UCSD-AML1 (cell line): ENCODE data around the gene KLHL20.
"Not testable (repeated sequence)": the region's sequence is repeated elsewhere in the genome, so short reads cannot be mapped to it uniquely, and the experiment has no call there.

Experiments
- DNase-seq: peaks from one replicate; lab custom pipeline; 2025; ENCODE audit not compliant: unreplicated experiment; lab: John Stamatoyannopoulos, UW

Gene KLHL20, protein sequence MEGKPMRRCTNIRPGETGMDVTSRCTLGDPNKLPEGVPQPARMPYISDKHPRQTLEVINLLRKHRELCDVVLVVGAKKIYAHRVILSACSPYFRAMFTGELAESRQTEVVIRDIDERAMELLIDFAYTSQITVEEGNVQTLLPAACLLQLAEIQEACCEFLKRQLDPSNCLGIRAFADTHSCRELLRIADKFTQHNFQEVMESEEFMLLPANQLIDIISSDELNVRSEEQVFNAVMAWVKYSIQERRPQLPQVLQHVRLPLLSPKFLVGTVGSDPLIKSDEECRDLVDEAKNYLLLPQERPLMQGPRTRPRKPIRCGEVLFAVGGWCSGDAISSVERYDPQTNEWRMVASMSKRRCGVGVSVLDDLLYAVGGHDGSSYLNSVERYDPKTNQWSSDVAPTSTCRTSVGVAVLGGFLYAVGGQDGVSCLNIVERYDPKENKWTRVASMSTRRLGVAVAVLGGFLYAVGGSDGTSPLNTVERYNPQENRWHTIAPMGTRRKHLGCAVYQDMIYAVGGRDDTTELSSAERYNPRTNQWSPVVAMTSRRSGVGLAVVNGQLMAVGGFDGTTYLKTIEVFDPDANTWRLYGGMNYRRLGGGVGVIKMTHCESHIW

DNA sequence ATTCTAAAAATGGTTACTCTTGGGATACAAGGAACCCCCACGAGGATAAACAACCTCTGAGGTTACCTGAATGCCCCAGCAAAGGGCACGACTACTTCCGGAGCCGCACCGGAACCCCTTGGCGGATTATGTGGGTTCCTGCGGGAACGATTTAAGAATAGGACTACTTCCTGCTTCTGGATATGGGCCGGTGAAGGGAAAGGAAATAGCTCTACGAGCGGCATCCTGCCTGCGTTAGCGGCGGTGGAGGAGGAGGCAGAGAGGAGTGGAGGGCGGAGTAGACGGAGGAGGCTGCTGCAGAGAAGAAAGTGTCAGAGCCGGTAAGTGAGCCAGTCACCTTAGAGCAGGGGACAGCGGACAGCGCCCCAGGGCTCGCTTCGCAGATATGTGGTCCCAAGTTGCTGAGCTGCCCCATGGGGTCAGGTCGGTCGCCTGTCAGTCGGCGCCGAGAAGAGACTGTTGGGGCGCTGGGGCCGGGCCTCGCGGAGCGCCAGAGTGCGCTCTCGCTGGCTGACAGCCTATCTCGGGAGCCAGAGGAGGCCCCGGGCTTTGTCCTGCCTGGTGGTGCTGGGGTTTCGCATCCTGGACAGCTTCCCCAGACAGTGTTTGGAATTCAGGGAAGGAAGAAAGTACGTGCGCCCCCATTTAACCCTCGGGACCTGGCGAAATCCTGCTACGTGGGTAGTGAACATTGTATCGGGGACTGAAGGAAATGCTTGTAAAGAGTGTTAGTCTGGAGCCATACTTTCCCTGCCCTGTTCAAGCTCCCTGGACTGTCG is at the start of gene KLHL20:
Gene KLHL20, plus strand, starts transcription at position 223 of the 779 bp plus-strand sequence. CDS start 1,063 bp downstream, outside the sequence.
- DNase-seq, result peak; percentile 89

DNA sequence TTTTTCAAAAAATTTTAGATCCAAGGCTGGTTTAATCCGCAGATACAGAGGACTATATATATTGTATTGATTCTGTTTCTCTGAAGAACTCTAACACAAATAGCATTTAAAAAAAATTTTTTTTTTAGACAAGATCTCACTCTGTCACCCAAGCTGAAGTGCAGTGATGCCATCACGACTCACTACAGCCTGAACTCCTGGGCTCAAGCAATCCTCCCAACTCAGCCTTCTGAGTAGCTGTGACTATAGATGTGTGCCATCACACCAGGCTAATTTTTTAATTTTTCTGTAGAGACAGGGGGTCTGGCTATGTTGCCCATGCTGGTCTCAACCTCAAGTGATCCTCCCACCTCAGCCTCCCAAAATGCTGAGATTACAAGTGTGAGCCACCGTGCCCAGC is 48.1 kb upstream of the KLHL20 start:
- DNase-seq, result no peak

DNA sequence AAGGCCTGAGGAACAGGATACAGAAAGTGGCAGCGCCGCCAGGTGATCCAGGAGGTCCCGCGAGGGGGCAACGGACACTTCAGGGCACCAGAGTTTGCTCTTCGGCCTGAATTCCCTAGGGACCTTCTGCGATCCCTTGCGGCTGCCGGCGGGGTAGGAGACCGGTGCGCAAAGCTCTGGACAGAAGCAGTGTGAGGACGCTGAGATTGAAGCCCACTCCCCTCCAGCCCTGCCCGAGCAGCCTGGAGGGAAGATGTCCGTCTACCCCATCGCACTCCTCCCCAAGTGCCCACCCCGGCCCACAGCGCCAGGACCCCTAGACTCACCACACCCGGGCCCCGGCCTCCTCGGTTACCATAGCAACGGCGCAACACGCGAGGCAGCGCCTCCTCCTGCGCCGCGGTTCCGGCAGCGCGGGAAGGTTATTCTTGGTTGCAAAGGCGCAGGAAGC is 45.3 kb upstream of the KLHL20 start, which contains the start of gene ANKRD45:
Gene ANKRD45, minus strand, starts transcription at position 361 of the 451 bp plus-strand sequence. CDS start 10,433 bp downstream, outside the sequence.
- DNase-seq, result no peak

DNA sequence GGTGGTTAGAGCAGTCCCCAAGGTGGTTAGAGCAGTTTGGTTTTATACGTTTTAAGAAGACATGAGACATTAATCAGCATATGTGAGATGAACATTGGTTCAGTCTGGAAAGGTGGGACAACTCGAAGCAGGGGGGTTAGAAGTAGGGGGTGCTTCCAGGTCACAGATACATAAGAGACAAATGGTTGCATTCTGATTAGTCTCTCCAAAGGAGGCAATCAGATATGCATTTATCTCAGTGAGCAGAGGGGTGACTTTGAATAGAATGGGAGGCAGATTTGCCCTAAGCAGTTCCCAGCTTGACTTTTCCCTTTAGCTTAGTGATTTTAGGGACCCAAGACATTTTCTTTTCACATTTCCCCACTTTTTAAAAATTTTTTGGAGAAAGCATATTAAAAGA is 40.3 kb upstream of the KLHL20 start:
- not testable (repeated sequence) for DNase-seq

DNA sequence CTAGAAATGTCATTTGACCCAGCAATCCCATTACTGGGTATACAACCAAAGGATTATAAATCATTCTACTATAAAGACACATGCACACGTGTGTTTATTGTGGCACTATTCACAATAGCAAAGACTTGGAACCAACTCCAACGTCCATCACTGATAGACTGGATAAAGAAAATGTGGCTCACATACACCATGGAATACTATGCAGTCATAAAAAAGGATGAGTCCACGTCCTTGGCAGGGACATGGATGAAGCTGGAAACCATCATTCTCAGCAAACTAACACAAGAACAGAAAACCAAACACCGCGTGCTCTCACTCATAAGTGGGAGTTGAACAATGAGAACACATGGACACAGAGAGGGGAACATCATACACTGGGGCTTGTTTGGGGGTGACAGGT is 34.6 kb upstream of the KLHL20 start:
- not testable (repeated sequence) for DNase-seq

DNA sequence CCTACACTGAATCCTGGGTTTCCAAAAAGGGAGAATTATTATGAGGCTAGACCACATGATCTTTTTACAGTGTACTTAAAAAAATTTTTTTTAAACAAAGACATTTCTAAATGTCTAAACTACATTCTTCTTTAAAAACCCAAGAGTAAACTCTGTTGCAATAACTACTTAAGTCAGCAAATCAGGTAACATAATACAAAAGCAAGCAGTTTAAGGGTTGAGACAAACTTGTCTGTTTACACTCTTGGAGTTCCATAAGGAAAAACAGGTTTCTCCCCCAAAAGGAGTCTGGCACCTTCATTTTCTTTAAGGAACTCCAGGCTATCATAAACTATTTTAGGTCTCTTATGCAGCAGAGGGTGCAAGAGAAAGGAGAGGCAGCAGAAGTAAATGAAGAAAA is 32.6 kb upstream of the KLHL20 start:
- DNase-seq, result no peak

DNA sequence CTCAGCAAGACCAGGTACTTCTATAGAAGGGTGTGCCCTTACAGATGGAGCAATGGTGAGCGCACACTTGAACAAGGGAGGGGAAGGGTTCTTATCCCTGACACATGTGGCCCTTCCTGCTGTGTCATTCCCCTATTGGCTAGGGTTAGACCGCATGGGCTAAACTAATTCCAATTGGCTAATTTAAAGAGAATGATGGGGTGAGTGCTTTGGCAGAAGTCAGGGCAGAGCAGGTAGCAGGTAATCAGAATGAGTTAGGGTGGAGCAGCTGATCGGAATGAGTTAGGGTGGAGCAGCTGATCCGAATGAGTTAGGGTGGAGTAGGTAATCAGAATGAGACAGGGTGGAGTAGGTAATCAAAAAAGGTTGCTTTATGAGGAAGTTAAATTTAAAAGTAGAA is 30.9 kb upstream of the KLHL20 start:
- not testable (repeated sequence) for DNase-seq

DNA sequence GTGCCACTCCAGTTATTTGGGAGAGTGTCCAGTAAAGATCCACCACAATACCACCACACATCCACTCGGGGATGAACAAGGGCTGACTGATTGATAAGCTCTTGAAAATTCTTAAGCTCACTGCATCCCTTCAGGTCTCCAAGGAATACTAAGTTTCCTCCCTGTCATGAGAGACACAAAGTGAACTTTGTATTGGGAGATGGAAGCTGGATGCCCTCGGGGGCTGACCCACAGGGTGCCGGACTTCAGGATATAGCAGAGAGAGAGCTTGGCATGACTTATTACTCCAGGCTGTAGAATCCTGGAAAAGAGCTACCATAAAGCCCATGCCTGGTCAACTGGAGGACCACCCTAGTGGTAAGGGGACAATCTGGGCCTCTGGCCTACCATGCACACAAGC is 29.7 kb upstream of the KLHL20 start:
- DNase-seq, result not testable (repeated sequence)

DNA sequence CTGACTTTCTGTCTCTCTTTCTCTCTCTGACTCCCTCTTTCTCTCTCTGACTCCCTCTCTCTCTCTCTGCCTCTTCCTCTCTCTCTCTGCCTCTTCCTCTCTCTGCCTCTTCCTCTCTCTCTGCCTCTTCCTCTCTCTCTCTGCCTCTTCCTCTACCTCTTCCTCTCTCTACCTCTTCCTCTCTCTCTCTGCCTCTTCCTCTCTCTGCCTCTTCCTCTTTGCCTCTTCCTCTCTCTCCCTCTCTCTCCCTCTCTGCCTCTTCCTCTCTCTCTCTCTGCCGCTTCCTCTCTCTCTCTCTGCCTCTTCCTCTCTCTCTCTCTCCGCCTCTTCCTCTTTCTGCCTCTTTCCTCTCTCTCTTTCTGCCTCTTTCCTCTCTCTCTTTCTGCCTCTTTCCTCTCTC is 26.5 kb upstream of the KLHL20 start:
- no peak for DNase-seq

DNA sequence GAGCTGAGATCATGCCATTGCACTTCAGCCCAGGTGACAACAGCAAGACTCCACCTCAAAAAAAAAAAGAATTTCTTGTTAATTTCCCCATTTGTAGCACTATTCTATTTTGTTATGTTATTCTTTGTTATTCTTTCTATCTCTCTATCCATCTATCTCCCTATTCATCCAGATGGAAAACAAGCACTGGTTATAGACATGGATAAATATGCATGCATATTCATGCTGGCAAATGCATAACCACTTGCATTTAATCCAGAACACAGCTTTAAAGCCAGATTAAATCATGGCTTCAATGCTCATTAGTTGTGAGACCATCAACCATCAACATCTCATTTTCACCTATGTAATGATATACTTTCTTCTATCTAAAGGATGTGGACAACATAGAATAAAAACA is 21.5 kb upstream of the KLHL20 start:
- no peak for DNase-seq

DNA sequence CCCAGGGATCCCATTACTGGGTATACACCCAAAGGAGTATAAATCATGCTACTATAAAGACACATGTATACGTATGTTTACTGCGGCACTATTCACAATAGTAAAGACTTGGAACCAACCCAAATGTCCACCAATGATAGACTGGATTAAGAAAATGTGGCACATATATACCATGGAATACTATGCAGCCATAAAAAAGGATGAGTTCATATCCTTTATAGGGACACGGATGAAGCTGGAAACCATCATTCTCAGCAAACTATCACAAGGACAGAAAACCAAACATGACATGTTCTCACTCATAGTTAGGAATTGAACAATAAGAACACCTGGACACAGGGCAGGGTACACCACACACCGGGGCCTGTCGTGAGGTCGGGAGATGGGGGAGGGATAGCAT is 13.5 kb upstream of the KLHL20 start:
- DNase-seq, result not testable (repeated sequence)

DNA sequence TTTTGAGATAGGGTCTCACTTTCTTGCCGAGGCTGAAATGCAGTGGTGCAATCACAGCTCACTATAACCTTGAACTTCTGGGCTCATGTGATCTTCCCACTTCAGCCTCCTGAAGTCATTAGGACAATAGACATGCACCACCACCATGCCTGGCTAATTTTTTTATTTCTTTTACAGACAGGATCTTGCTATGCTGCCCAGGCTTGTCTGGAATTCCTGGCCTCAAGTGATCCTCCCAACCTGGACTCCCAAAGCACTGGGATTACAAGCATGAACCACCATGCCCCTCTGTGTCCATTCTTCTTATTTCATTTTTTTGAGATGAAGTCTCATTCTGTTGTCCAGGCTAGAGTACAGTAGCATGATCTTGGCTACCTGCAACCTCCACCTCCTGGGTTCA is 12.0 kb upstream of the KLHL20 start:
- DNase-seq, result no peak

DNA sequence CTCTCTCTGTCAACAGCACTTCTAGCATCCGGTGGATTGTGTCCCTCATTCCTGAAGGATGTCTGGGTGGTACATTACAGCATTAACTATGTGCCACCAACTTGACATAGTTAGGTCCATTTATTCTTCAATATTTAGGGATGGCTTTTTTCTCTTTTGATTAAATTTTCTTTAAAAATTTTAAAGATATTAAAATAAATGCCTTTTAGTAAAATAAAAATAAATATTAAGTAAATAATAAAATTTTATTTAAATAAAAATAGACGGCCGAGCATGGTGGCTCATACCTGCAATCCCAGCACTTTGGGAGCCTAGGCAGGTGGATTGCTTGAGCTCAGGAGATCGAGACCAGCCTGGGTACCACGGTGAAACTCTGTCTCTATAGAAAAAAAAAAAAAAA is 9.7 kb upstream of the KLHL20 start:
- no peak for DNase-seq

DNA sequence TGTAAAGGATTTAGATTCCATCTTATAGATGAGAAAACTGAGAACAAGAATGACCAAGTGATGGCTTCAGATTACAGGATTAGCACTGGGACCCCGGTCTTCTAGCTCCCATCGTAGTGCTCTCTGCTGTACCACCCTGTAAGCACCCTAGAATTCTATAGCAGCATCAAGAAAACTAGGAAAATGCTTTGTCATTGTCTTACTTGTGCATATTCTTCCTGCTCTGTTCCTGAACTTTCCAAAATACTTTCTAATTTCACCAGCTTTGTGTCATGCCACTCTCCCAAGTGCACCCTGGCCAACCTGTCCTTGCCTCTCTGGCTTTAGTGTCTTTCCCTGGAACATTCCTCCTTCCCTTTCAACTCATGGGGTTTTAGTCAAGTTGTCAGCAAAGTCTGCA is 6.0 kb upstream of the KLHL20 start:
- DNase-seq, result no peak

DNA sequence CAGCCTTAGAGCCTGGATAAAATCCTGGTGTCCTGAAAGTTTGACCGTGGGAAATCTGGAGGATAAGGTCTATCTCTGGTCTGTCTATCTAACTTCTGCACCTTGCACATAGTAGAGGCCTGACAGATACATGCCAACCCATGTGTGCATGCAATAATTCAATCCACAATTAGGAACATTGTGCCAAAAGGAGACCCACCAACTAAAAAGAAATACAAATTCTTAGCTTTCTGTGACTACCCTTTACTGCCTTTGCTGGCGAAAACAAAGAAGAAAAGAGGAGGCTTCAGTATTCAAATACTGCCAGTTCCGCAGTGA is 381 bp upstream of the KLHL20 start:
- DNase-seq, result no peak

DNA sequence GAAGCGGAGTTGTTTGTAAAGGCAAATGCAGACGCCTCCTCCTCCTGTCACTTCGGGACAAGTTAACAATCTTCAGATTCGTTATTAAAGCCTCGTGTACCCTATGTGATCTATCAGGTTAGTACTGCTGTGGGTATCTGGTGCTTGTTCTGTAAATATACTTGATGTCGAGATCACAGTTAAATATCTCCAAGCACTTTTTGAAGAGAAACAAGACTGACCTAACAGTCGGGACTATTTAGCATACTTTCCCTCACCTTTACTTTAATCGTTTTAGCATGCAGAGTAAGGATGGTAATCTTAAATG is 710 bp downstream of the KLHL20 start:
- no peak for DNase-seq

DNA sequence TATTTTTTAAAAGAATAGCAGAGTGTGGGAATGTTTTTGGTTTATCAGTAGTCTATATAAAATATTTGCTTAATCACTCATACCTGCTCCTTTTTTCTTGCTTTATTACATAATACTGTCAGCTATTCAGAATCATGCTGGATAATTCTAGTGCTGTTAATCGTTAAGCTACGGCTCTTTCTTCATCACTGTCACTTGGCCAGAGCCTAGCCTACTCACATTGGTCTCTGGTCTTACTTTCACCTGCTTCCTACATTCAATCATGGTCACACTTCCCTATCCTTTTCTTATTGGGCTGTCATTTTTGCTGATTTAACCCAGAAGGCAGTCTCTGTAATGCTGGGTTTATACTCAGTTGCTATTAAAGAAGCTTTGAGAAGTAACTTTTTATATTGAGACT is 2.5 kb downstream of the KLHL20 start:
- DNase-seq, result no peak

DNA sequence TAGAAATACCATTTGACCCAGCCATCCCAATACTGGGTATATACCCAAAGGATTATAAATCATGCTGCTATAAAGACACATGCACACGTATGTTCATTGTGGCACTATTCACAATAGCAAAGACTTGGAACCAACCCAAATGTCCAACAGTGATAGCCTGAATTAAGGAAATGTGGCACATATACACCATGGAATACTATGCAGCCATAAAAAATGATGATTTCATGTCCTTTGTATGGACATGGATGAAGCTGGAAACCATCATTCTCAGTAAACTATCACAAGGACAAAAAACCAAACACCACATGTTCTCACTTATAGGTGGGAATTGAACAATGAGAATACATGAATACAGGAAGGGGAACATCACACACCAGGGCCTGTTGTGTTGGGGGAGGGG is 16.6 kb downstream of the KLHL20 start:
- DNase-seq, result not testable (repeated sequence)

DNA sequence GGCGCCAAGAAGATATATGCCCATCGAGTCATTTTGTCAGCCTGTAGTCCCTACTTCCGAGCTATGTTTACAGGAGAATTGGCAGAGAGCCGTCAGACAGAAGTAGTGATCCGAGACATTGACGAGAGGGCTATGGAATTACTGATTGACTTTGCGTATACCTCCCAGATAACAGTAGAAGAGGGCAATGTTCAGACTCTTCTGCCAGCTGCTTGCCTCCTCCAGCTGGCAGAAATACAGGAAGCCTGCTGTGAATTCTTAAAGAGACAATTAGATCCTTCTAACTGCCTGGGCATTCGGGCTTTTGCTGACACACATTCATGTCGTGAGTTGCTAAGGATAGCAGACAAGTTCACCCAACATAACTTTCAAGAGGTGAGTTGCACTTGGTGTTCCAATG is 19.1 kb downstream of the KLHL20 start:
- no peak for DNase-seq

DNA sequence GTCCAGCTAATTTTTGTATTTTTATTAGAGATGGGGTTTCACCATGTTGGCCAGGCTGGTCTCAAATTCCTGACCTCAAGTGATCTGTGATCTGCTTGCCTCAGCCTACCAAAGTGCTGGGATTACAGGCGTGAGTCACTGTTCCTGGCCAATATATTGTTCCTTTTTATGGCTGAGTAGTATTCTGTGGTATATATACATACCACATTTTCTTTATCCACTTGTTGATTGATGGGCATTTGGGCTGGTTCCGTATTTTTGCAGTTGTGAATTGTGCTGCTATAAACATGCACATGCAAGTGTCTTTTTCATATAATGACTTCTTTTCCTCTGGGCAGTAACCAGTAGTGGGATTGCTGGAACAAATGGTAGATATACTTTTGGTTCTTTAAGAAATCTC is 21.3 kb downstream of the KLHL20 start:
- not testable (repeated sequence) for DNase-seq

DNA sequence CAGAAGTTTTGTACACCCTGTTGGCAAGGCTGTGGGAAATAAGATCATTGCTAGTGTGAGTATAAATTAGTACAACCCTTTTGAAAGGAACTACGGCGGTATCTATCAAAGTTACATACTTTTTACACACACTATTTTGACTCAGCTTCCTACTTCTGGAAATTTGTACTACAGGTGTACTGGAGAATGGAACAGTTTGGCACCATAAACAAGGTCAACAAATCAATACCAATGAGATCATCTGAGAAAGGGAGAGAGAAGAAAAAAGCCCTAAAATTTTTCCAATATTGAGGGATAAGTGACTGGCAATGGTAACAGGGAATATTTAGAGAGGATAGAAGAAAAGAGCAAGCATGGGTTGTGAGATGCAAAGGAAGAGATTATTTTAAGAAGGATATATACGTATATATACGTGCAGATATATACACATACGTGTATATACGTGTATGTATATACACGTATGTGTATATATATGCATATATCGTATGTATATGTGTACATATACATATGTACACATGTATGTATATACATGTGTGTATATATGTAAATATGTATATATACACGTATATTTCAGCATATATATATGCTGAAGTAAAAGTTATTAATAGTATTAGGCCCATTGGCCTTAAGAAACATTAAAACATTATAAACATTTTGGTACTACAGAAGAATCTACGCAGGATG is 27.6 kb downstream of the KLHL20 start:
- no peak for DNase-seq
